ENCODE measurements around the gene UQCC3.

UQCC3 gene

GRCh38 chr11:62705880-62706849 is 34.7 kb downstream of the UQCC3 start:
- DNase-seq = peak; percentile 92
- H3K36me3 ChIP-seq (replicated peaks; ENCODE audit: insufficient read depth, low read length) = no peaks in the 10 kb centered on the region
- H3K27ac ChIP-seq (ENCODE audit: low read length) = peak overlapping the region; percentile 73

GRCh38 chr11:62706850-62707247 is 35.4 kb downstream of the UQCC3 start:
- Histone ChIP-seq H4K20me1 (ENCODE audit: insufficient read depth, low read length) (no peaks in the 10 kb centered on the region), H3K9me2 (replicated peaks; ENCODE audit: insufficient read depth, low read length) (no peaks in the 10 kb centered on the region), H3K9ac (ENCODE audit: low read length) (no peak overlapping the region), H3K4me2 (ENCODE audit: low read depth, low read length) (peak overlapping the region; percentile 81; the same call in 1 of the 2 replicates), H3K4me1 (ENCODE audit: low read length) (peaks cover 35% of the 10 kb centered on the region), H3K36me3 (replicated peaks; ENCODE audit: insufficient read depth, low read length) (no peaks in the 10 kb centered on the region), H3F3A (ENCODE audit: insufficient read depth, low read length) (peaks cover 40% of the 10 kb centered on the region), H3K9me3 (replicated peaks; ENCODE audit: insufficient read depth, low read length) (no peaks in the 10 kb centered on the region), H3K79me2 (ENCODE audit: low read length) (peaks cover 26% of the 10 kb centered on the region), H3K27ac (ENCODE audit: low read length) (peak overlapping the region; percentile 2; the same call in 1 of the 2 replicates), H3K27me3 (replicated peaks; ENCODE audit: insufficient read depth, low read length) (no peaks in the 10 kb centered on the region), H3K4me3 (ENCODE audit: low read length) (peak overlapping the region; percentile 83), H2AFZ (ENCODE audit: low read length) (peak overlapping the region; percentile 87)
- DNase-seq = no peak
- TF ChIP-seq EZH2phosphoT487 (IDR thresholded peaks at IDR 0.05; ENCODE audit: low read length) = no peak
- no peak for TF ChIP-seq EZH2 (optimal IDR thresholded peaks at IDR 0.05; ENCODE audit: low read depth, low read length)
- no peak for TF ChIP-seq CTCF (IDR thresholded peaks at IDR 0.05; ENCODE audit: low read length)

More at GRCh38 chr11:62705880-62706849, 34.7 kb downstream of the UQCC3 start:
- H4K20me1 ChIP-seq (ENCODE audit: insufficient read depth, low read length) = no peaks in the 10 kb centered on the region
- peak overlapping the region; percentile 71 for H3K9ac ChIP-seq (ENCODE audit: low read length)
- peak overlapping the region; percentile 83 for H3K4me3 ChIP-seq (ENCODE audit: low read length)
- H2AFZ ChIP-seq (ENCODE audit: low read length) = peak overlapping the region; percentile 87
- peaks cover 35% of the 10 kb centered on the region for H3K4me1 ChIP-seq (ENCODE audit: low read length)
- H3K9me3 ChIP-seq (replicated peaks; ENCODE audit: insufficient read depth, low read length) = no peaks in the 10 kb centered on the region
- H3F3A ChIP-seq (ENCODE audit: insufficient read depth, low read length) = peaks cover 37% of the 10 kb centered on the region
- no peaks in the 10 kb centered on the region for H3K27me3 ChIP-seq (replicated peaks; ENCODE audit: insufficient read depth, low read length)
- no peaks in the 10 kb centered on the region for H3K9me2 ChIP-seq (replicated peaks; ENCODE audit: insufficient read depth, low read length)
- peaks cover 19% of the 10 kb centered on the region for H3K79me2 ChIP-seq (ENCODE audit: low read length)
- TF ChIP-seq EZH2 (optimal IDR thresholded peaks at IDR 0.05; ENCODE audit: low read depth, low read length) = no peak
- TF ChIP-seq CTCF (IDR thresholded peaks at IDR 0.05; ENCODE audit: low read length) = no peak
- no peak for TF ChIP-seq EZH2phosphoT487 (IDR thresholded peaks at IDR 0.05; ENCODE audit: low read length)
- peak overlapping the region; percentile 93 for H3K4me2 ChIP-seq (ENCODE audit: low read depth, low read length)

GRCh38 chr11:62707277-62707861 is 35.9 kb downstream of the UQCC3 start, which contains the start of the genes BSCL2 and GNG3:
BSCL2 (minus strand) TSS chr11:62707424; CDS start chr11:62707195, 229 bp downstream.
GNG3 (plus strand) TSS chr11:62707676; CDS start chr11:62708296, 620 bp downstream.
- H3F3A ChIP-seq (ENCODE audit: insufficient read depth, low read length) = peaks cover 42% of the 10 kb centered on the region
- no peak for DNase-seq

More at GRCh38 chr11:62707277-62707861, 35.9 kb downstream of the UQCC3 start, which contains the start of the genes BSCL2 and GNG3:
- Histone ChIP-seq H3K36me3 (replicated peaks; ENCODE audit: insufficient read depth, low read length) (no peaks in the 10 kb centered on the region), H3K4me1 (ENCODE audit: low read length) (peaks cover 37% of the 10 kb centered on the region), H3K9me3 (replicated peaks; ENCODE audit: insufficient read depth, low read length) (no peaks in the 10 kb centered on the region), H3K27ac (ENCODE audit: low read length) (peak within 1 kb of the TSS; percentile 2; the same call in 1 of the 2 replicates), H3K4me3 (ENCODE audit: low read length) (peak within 1 kb of the TSS; percentile 83), H4K20me1 (ENCODE audit: insufficient read depth, low read length) (no peaks in the 10 kb centered on the region), H3K27me3 (replicated peaks; ENCODE audit: insufficient read depth, low read length) (no peaks in the 10 kb centered on the region), H3K4me2 (ENCODE audit: low read depth, low read length) (peak within 1 kb of the TSS; percentile 96), H2AFZ (ENCODE audit: low read length) (peak within 1 kb of the TSS; percentile 87), H3K9me2 (replicated peaks; ENCODE audit: insufficient read depth, low read length) (no peaks in the 10 kb centered on the region), H3K79me2 (ENCODE audit: low read length) (peaks cover 30% of the 10 kb centered on the region), H3K9ac (ENCODE audit: low read length) (peak within 1 kb of the TSS; percentile 93; the same call in 1 of the 2 replicates)
- TF ChIP-seq EZH2phosphoT487 (IDR thresholded peaks at IDR 0.05; ENCODE audit: low read length) (no peak), EZH2 (optimal IDR thresholded peaks at IDR 0.05; ENCODE audit: low read depth, low read length) (no peak), CTCF (IDR thresholded peaks at IDR 0.05; ENCODE audit: low read length) (no peak)
